K562 (cell line): ENCODE measurements around the gene OR2B2. TPM values are rescaled to one million over a fixed set of nuclear protein-coding genes. Genes with fewer than 3 reads are reported as not detected.

Experiments
- ATAC-seq: fragments of 200-7000 bp; cut with Tn5 transposase; 3 replicates; pipeline ENCODE4 v1.9.1; 2020; ENCODE audit warnings: moderate library complexity
- BruUV-seq: library from RNA; stranded (reverse); fragments of 400-500 nt; replicated peaks from 2 replicates; lab custom pipeline; 2021; lab: Mats Ljungman, UMichigan
- CTCF ChIA-PET: fragments of 300-600 bp; formaldehyde crosslinking; extraction: SDS; loops from one replicate; lab custom pipeline; 2021; ENCODE audit warnings: low intra/inter-chr PET ratio; lab: Yijun Ruan, JAX
- POLR2A ChIA-PET: fragments of 300-600, 350-650 bp; sonication (Branson Sonifier 250); formaldehyde crosslinking; extraction: SDS; loops from one replicate; lab custom pipeline; 2021; ENCODE audit warnings: antibody characterized with exemption, inconsistent platforms; lab: Yijun Ruan, JAX
- DNase-seq, 4 experiments: peaks; one replicate each; pipeline versions ENCODE4 v3.0.0 to v3.0.0-alpha.2; 2011 to 2018; ENCODE audit warnings: low spot score in 3 of 4, mixed read lengths in 3 of 4; ENCODE audit errors: extremely low read depth in 1 of 4
- FAIRE-seq: peaks from 2 replicates; lab custom pipeline; 2011; peaks lifted over from hg19 to GRCh38; lab: Jason Lieb, UNC
- H2AFZ ChIP-seq: 2 replicates; pipeline ENCODE4 v1.6.0; 2011; ENCODE audit warnings: low read depth, low read length, control low read depth, inconsistent platforms
- H3K27ac ChIP-seq: fragments of 200-600 bp; 3 replicates; pipeline ENCODE4 v1.8.0; 2011; ENCODE audit warnings: low read depth, mild to moderate bottlenecking, control low read depth, inconsistent platforms, low read length, moderate library complexity, mixed read lengths; ENCODE audit errors: extremely low read depth
- H3K27me3 ChIP-seq, 2 experiments: fragments of 300-600 bp in 1 of 2; 2 replicates in 1 of 2; 3 replicates in 1 of 2; pipeline versions ENCODE4 v1.6.0 to v1.8.0; 2011; ENCODE audit warnings: inconsistent platforms in 2 of 2, low read length in 2 of 2, mild to moderate bottlenecking in 1 of 2, mixed read lengths in 1 of 2, moderate library complexity in 1 of 2; ENCODE audit not compliant: control insufficient read depth in 2 of 2, insufficient read depth in 2 of 2
- H3K36me3 ChIP-seq: fragments of 300-600 bp; 3 replicates; pipeline ENCODE4 v1.8.0; 2011; ENCODE audit warnings: mild to moderate bottlenecking, low read length, inconsistent platforms; ENCODE audit not compliant: control insufficient read depth, insufficient read depth
- H3K4me1 ChIP-seq, 2 experiments: fragments of 200-600 bp in 1 of 2; replicated peaks in 1 of 2; 2 replicates in 1 of 2; 3 replicates in 1 of 2; pipeline versions ENCODE4 v1.5.1 to v1.8.0; 2011; ENCODE audit warnings: inconsistent platforms in 2 of 2, low read length in 2 of 2, mild to moderate bottlenecking in 1 of 2, mixed read lengths in 1 of 2, moderate library complexity in 1 of 2; ENCODE audit not compliant: control insufficient read depth in 2 of 2, insufficient read depth in 2 of 2
- H3K4me2 ChIP-seq: 2 replicates; pipeline ENCODE4 v1.6.1; 2011; ENCODE audit warnings: low read length, control low read depth, inconsistent platforms, mixed read lengths; ENCODE audit not compliant: insufficient read depth
- H3K4me3 ChIP-seq: fragments of 200-600 bp; sonication (generic), shearing (Covaris generic); 2 replicates; pipeline ENCODE4 v1.5.1; 2016; ENCODE audit warnings: control low read depth, inconsistent platforms
- H3K79me2 ChIP-seq: fragments of 200-600 bp; 3 replicates; pipeline ENCODE4 v1.8.0; 2011; ENCODE audit warnings: low read length, inconsistent platforms; ENCODE audit not compliant: control insufficient read depth, insufficient read depth
- H3K9ac ChIP-seq, 2 experiments: 2 replicates each; pipeline versions ENCODE4 v1.6.0 to v1.6.1; 2011; ENCODE audit warnings: low read depth in 2 of 2, low read length in 2 of 2, control low read depth in 1 of 2, inconsistent platforms in 1 of 2, mild to moderate bottlenecking in 1 of 2, mixed read lengths in 1 of 2; ENCODE audit not compliant: insufficient read depth in 1 of 2
- H3K9me1 ChIP-seq: one replicate; pipeline ENCODE4 v1.6.0; 2011; ENCODE audit warnings: inconsistent platforms, mild to moderate bottlenecking, low read length, moderate library complexity; ENCODE audit not compliant: control insufficient read depth, insufficient read depth
- H3K9me3 ChIP-seq: replicated peaks from 2 replicates; pipeline ENCODE4 v1.5.1; 2011; ENCODE audit warnings: low read depth, low read length, inconsistent platforms; ENCODE audit not compliant: control insufficient read depth, insufficient read depth
- H4K20me1 ChIP-seq: replicated peaks from 2 replicates; pipeline ENCODE4 v1.6.1; 2011; ENCODE audit warnings: low read length, inconsistent platforms, mixed read lengths; ENCODE audit not compliant: control insufficient read depth, insufficient read depth
- ADNP ChIP-seq: fragments of 200-800 bp; sonication (Bioruptor generic); IDR thresholded peaks from 2 replicates; pipeline ENCODE4 v1.6.1; 2016; ENCODE audit warnings: missing genetic modification characterization, missing compliant biosample characterization
- C11orf30 ChIP-seq: fragments of 450-650 bp; IDR thresholded peaks from 2 replicates; pipeline ENCODE4 v1.6.1; 2016; ENCODE audit warnings: low read depth, mild to moderate bottlenecking
- HEY1 ChIP-seq: fragments of 250-450 bp; sonication (Bioruptor Pico); IDR thresholded peaks from 2 replicates; pipeline ENCODE4 v1.5.0; 2020; ENCODE audit warnings: mild to moderate bottlenecking, moderate library complexity, borderline replicate concordance
- MBD1 ChIP-seq: fragments of 250-450 bp; sonication (Bioruptor Pico); IDR thresholded peaks from 2 replicates; pipeline ENCODE4 v1.8.0; 2022; ENCODE audit warnings: inconsistent platforms
- NFIC ChIP-seq: fragments of 450-650 bp; IDR thresholded peaks from 2 replicates; pipeline ENCODE4 v1.6.1; 2017; ENCODE audit warnings: mild to moderate bottlenecking, inconsistent platforms
- NR0B1 ChIP-seq: fragments of 450-650 bp; IDR thresholded peaks from one replicate; pipeline ENCODE4 v1.6.1; 2018; ENCODE audit warnings: mild to moderate bottlenecking, moderate library complexity; ENCODE audit not compliant: partially characterized antibody
- PBX2 ChIP-seq, 2 experiments: IDR thresholded peaks in 1 of 2; conservative IDR thresholded peaks in 1 of 2; 2 replicates each; pipeline ENCODE4 v1.6.1; 2016; ENCODE audit warnings: low read depth in 2 of 2, mild to moderate bottlenecking in 1 of 2, missing compliant biosample characterization in 1 of 2, missing genetic modification characterization in 1 of 2, moderate library complexity in 1 of 2
- PHF21A ChIP-seq: fragments of 450-650 bp; IDR thresholded peaks from 2 replicates; pipeline ENCODE4 v1.6.1; 2017; ENCODE audit warnings: low read depth, borderline replicate concordance
- TGIF2 ChIP-seq: sonication (generic); formaldehyde crosslinking; IDR thresholded peaks from 2 replicates; pipeline ENCODE4 v1.8.1; 2022; ENCODE audit warnings: mild to moderate bottlenecking, missing genetic modification reagents, moderate library complexity
- TRIM28 ChIP-seq: fragments of 450-650 bp; IDR thresholded peaks from 2 replicates; pipeline ENCODE4 v1.6.1; 2017
- ZNF507 ChIP-seq: conservative IDR thresholded peaks from 2 replicates; pipeline ENCODE4 v1.6.1; 2017; ENCODE audit warnings: missing genetic modification characterization, missing compliant biosample characterization
- ZNF830 ChIP-seq: fragments of 250-450 bp; sonication (Bioruptor Pico); IDR thresholded peaks from 2 replicates; pipeline ENCODE4 v1.5.0; 2021; ENCODE audit warnings: mild to moderate bottlenecking
- WGBS: fragments of 100-300 bp; shearing (Covaris generic); methylation state at CpG from one replicate; pipeline ENCODE4 v1.1.6; 2016; ENCODE audit warnings: low coverage, mixed read lengths; ENCODE audit not compliant: insufficient coverage; ENCODE audit errors: missing lambda C conversion rate; 5-methylcytosine and 5-hydroxymethylcytosine counted together
- in situ Hi-C: fragments of 300-500 bp; cut with MboI; formaldehyde crosslinking; loops from 4 replicates; pipeline ENCODE4 v1.15.0; 2018; ENCODE audit warnings: inconsistent platforms, mixed read lengths
- intact Hi-C: fragments of 100-400 bp; cut with micrococcal nuclease; formaldehyde crosslinking; loops from 2 replicates; pipeline ENCODE4 v1.14.2; 2022
- polyA plus RNA-seq, 8 experiments: library from polyadenylated mRNA; depleted of rRNA in 4 of 8; stranded (reverse) in 5 of 8; unstranded in 3 of 8; fragments of >200 nt; fragmentation: Nextera tagmentation in 2 of 8; fragmentation: Illumina TruSeq in 1 of 8; extraction: Ambion mirVana in 2 of 8; extraction: Trizol in 1 of 8; gene quantifications; 2 replicates each; pipeline versions ENCODE4 v1.2.1 to v1.2.3, GENCODE V29; 2011 to 2014; ENCODE audit warnings: inconsistent platforms in 1 of 8, missing spikeins in 1 of 8
- total RNA-seq, 7 experiments: library from RNA; depleted of rRNA in 6 of 7; stranded (reverse); fragments of >200 nt in 6 of 7; fragmentation: Illumina TruSeq in 2 of 7; extraction: Trizol in 2 of 7; gene quantifications; 2 replicates each; pipeline versions ENCODE4 v1.2.1 to v1.2.3, GENCODE V29; 2011 to 2021; ENCODE audit warnings: low replicate concordance in 1 of 7
- TF ChIP-seq, protein P1 (sequence below): fragments of 450-650 bp; formaldehyde crosslinking; IDR thresholded peaks from 2 replicates; pipeline ENCODE4 v1.4.0; 2022; ENCODE audit warnings: missing genetic modification characterization

Gene OR2B2
- total and polyA plus RNA-seq, 9 of the 15 experiments (the other 6 are each of a cell fraction or from before 2014, with no cell fraction given) = 0.24 TPM; not detected in 8

DNA sequence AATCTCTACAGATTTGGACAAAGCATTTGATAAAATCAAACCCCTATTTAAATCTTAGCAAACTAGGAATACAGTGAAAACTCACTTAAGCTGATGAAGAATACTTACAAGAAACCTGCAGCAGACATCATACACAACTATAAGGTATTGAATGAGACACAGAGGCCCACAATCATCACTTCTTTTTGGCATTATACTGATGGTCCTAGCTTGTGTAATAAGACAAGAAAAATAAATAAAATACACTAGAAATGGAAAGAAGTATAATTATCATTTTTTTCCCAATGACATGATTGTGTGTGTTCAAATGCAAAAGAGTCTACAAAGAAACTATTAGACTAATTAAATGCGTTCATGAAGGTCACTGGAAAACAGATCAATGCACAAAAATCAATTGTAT, 36.0 kb upstream of the OR2B2 start:
- no peak for DNase-seq
- ATAC-seq = no peak
- H3K79me2 ChIP-seq = peaks cover 5% of the 10 kb centered on the region; the same call in 1 of the 3 replicates
- no peak overlapping the region for H3K9ac ChIP-seq
- H3K27ac ChIP-seq = no peak overlapping the region
- H3K4me3 ChIP-seq = no peak overlapping the region
- no peaks in the 10 kb centered on the region for H3K27me3 ChIP-seq
- intact Hi-C loops = no loop called here
- ChIA-PET CTCF (no interaction called here), POLR2A (interaction anchor here (1.4 kb wide), 1 partner anchor 14 kb away, joined by 3 read pairs; no protein-coding TSS in a partner anchor)
- H4K20me1 ChIP-seq = no peaks in the 10 kb centered on the region
- no peaks in the 10 kb centered on the region for H3K9me1 ChIP-seq
- H3K36me3 ChIP-seq = peaks cover 45% of the 10 kb centered on the region
- H3K4me2 ChIP-seq = no peak overlapping the region
- WGBS = 78% methylated on average over 1 of the region's 1 CpG
- no TSS peak for BruUV-seq
- no peaks in the 10 kb centered on the region; the same call in 1 of the 2 replicates for H3K9me3 ChIP-seq
- peaks cover 0 to 3% of the 10 kb centered on the region in 2 experiments; a peak in 2 of 5 replicates for H3K4me1 ChIP-seq
- in situ Hi-C loops = no loop called here
- H2AFZ ChIP-seq = no peak overlapping the region
- FAIRE-seq = no peak
- TF ChIP-seq NFIC (no peak), PBX2 (CRISPR knock-in tag; IDR thresholded peaks at IDR 0.05; ENCODE audit: low read depth) (no peak), PBX2 (tag; conservative IDR thresholded peaks at IDR 0.05; ENCODE audit: low read depth) (no peak), TRIM28 (peak; percentile 29; the same call in 1 of the 2 replicates), HEY1 (no peak), MBD1 (CRISPR knock-in tag) (no peak), NR0B1 (no peak), TGIF2 (CRISPR knock-in tag) (no peak), ZNF830 (CRISPR knock-in tag) (no peak), ZNF507 (tag) (0 out of 2 replicates have a peak, but pooled peaks have one; percentile 11), ADNP (tag) (peak; percentile 52; the same call in 1 of the 2 replicates), C11orf30 (no peak), PHF21A (no peak)
- TF ChIP-seq, protein P1, sequence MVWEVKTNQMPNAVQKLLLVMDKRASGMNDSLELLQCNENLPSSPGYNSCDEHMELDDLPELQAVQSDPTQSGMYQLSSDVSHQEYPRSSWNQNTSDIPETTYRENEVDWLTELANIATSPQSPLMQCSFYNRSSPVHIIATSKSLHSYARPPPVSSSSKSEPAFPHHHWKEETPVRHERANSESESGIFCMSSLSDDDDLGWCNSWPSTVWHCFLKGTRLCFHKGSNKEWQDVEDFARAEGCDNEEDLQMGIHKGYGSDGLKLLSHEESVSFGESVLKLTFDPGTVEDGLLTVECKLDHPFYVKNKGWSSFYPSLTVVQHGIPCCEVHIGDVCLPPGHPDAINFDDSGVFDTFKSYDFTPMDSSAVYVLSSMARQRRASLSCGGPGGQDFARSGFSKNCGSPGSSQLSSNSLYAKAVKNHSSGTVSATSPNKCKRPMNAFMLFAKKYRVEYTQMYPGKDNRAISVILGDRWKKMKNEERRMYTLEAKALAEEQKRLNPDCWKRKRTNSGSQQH = no peak
